GM12878 (cell line): Measurements from ENCODE around the gene SOCS1. TPM values are rescaled to one million over a fixed set of nuclear protein-coding genes. Genes with fewer than 3 reads are reported as not detected.
A peak's percentile ranks its signal among the peaks of the same experiment; 100 is the strongest.

ENCODE experiments used
- ATAC-seq: fragments of 200-7000 bp; cut with Tn5 transposase; 3 replicates; pipeline ENCODE4 v1.9.1; 2020; ENCODE audit warnings: mild to moderate bottlenecking, moderate library complexity
- BruUV-seq: library from RNA; stranded (reverse); fragments of 400-500 nt; replicated peaks from 2 replicates; lab custom pipeline; 2021; lab: Mats Ljungman, UMichigan
- CTCF ChIA-PET: fragments of 300-600 bp; sonication (Branson Sonifier 250); formaldehyde crosslinking; extraction: SDS; loops from one replicate; lab custom pipeline; 2021; ENCODE audit warnings: inconsistent platforms; lab: Yijun Ruan, JAX
- POLR2A ChIA-PET: fragments of 350-600 bp; formaldehyde crosslinking; extraction: SDS; loops from one replicate; lab custom pipeline; 2021; ENCODE audit warnings: inconsistent platforms; lab: Charles Lee
- RAD21 ChIA-PET: fragments of 300-600 bp; sonication (Branson Sonifier 250); formaldehyde crosslinking; loops from one replicate; lab custom pipeline; 2023; ENCODE audit warnings: antibody characterized with exemption; ENCODE audit not compliant: unreplicated experiment; lab: Charles Lee
- SMC1A ChIA-PET: fragments of 300-600 bp; sonication (Branson Sonifier 250); formaldehyde crosslinking; loops from one replicate; lab custom pipeline; 2023; ENCODE audit not compliant: unreplicated experiment, uncharacterized antibody; lab: Charles Lee
- DNase-seq: peaks from one replicate; pipeline ENCODE4 v3.0.0-alpha.2; 2011; ENCODE audit warnings: low read depth, low spot score
- FAIRE-seq: peaks from 3 replicates; lab custom pipeline; 2011; peaks lifted over from hg19 to GRCh38; lab: Jason Lieb, UNC
- H2AFZ ChIP-seq: 2 replicates; pipeline ENCODE4 v1.6.0; 2011; ENCODE audit warnings: low read depth, low read length, control low read depth; ENCODE audit not compliant: control insufficient read depth
- H3K27ac ChIP-seq: 2 replicates; pipeline ENCODE4 v1.5.1; 2011; ENCODE audit warnings: control low read depth; ENCODE audit not compliant: control insufficient read depth, insufficient read depth
- H3K27me3 ChIP-seq, 2 experiments: replicated peaks in 1 of 2; 2 replicates each; pipeline versions ENCODE4 v1.6.0 to v1.6.1; 2011; ENCODE audit warnings: low read length in 1 of 2; ENCODE audit not compliant: control insufficient read depth in 2 of 2, insufficient read depth in 2 of 2
- H3K36me3 ChIP-seq, 2 experiments: 2 replicates each; pipeline ENCODE4 v1.5.1; 2011; ENCODE audit warnings: low read length in 1 of 2; ENCODE audit not compliant: control insufficient read depth in 2 of 2, insufficient read depth in 2 of 2
- H3K4me1 ChIP-seq: 2 replicates; pipeline ENCODE4 v1.6.1; 2011; ENCODE audit warnings: mild to moderate bottlenecking, low read length, moderate library complexity, mixed read lengths; ENCODE audit not compliant: control insufficient read depth, insufficient read depth
- H3K4me2 ChIP-seq: 2 replicates; pipeline ENCODE4 v1.6.0; 2011; ENCODE audit warnings: control low read depth; ENCODE audit not compliant: control insufficient read depth, insufficient read depth
- H3K4me3 ChIP-seq: fragments of 200-600 bp; sonication (generic); 2 replicates; pipeline ENCODE4 v1.5.1; 2016
- H3K79me2 ChIP-seq: 2 replicates; pipeline ENCODE4 v1.6.0; 2011; ENCODE audit warnings: low read length; ENCODE audit not compliant: control insufficient read depth, insufficient read depth
- H3K9ac ChIP-seq: 2 replicates; pipeline ENCODE4 v1.8.0; 2011; ENCODE audit warnings: low read length, control low read depth, mixed read lengths; ENCODE audit not compliant: control insufficient read depth, insufficient read depth
- H3K9me3 ChIP-seq: replicated peaks from 3 replicates; pipeline ENCODE4 v1.5.1; 2011; ENCODE audit warnings: mild to moderate bottlenecking, low read length; ENCODE audit not compliant: control insufficient read depth, insufficient read depth
- H4K20me1 ChIP-seq: 2 replicates; pipeline ENCODE4 v1.6.0; 2011; ENCODE audit not compliant: control insufficient read depth, insufficient read depth
- ATF7 ChIP-seq: fragments of 450-650 bp; IDR thresholded peaks from 2 replicates; pipeline ENCODE4 v1.6.1; 2016; ENCODE audit warnings: low read depth, mild to moderate bottlenecking
- BACH1 ChIP-seq: fragments of 450-650 bp; IDR thresholded peaks from 2 replicates; pipeline ENCODE4 v1.6.1; 2017; ENCODE audit warnings: mild to moderate bottlenecking, borderline replicate concordance
- DPF2 ChIP-seq: fragments of 450-650 bp; IDR thresholded peaks from 2 replicates; pipeline ENCODE4 v1.6.1; 2017; ENCODE audit warnings: mild to moderate bottlenecking
- GATAD2B ChIP-seq: fragments of 450-650 bp; conservative IDR thresholded peaks from 2 replicates; pipeline ENCODE4 v1.6.1; 2017; ENCODE audit warnings: low read depth, mild to moderate bottlenecking, moderate library complexity
- IKZF1 ChIP-seq: fragments of 450-650 bp; conservative IDR thresholded peaks from 2 replicates; pipeline ENCODE4 v1.6.1; 2017; ENCODE audit warnings: antibody characterized with exemption, mild to moderate bottlenecking
- IKZF2 ChIP-seq, 2 experiments: fragments of 450-650 bp; IDR thresholded peaks; 2 replicates each; pipeline ENCODE4 v1.6.1; 2017; ENCODE audit warnings: mild to moderate bottlenecking in 2 of 2, moderate library complexity in 2 of 2
- MEF2B ChIP-seq: fragments of 450-650 bp; IDR thresholded peaks from 2 replicates; pipeline ENCODE4 v1.6.1; 2018; ENCODE audit warnings: mild to moderate bottlenecking, moderate library complexity; ENCODE audit not compliant: partially characterized antibody, poor library complexity, severe bottlenecking
- NR2F1 ChIP-seq: fragments of 450-650 bp; conservative IDR thresholded peaks from 2 replicates; pipeline ENCODE4 v1.6.1; 2017; ENCODE audit warnings: mild to moderate bottlenecking
- PML ChIP-seq: IDR thresholded peaks from 2 replicates; pipeline ENCODE4 v1.6.1; 2012; ENCODE audit warnings: low read length, inconsistent platforms
- SMAD1 ChIP-seq: fragments of 450-650 bp; IDR thresholded peaks from 2 replicates; pipeline ENCODE4 v1.6.1; 2018; ENCODE audit warnings: mild to moderate bottlenecking, low read depth; ENCODE audit not compliant: partially characterized antibody
- USF2 ChIP-seq: IDR thresholded peaks from 2 replicates; pipeline ENCODE4 v1.6.1; 2011; ENCODE audit warnings: low read depth, low read length, improper control_type of control experiment, borderline replicate concordance
- ZBTB11 ChIP-seq: fragments of 450-650 bp; formaldehyde crosslinking; IDR thresholded peaks from 2 replicates; pipeline ENCODE4 v1.5.0; 2022; ENCODE audit warnings: mild to moderate bottlenecking, missing genetic modification characterization
- ZNF687 ChIP-seq: fragments of 450-650 bp; IDR thresholded peaks from 2 replicates; pipeline ENCODE4 v1.6.1; 2017; ENCODE audit warnings: mild to moderate bottlenecking, moderate library complexity
- WGBS: methylation state at CpG from one replicate; pipeline ENCODE4 v1.1.6; 2016; ENCODE audit warnings: low lambda C conversion rate; ENCODE audit not compliant: insufficient replicate concordance, insufficient coverage; ENCODE audit errors: missing lambda C conversion rate; 5-methylcytosine and 5-hydroxymethylcytosine counted together
- in situ Hi-C: fragments of 300-500 bp; cut with MboI; formaldehyde crosslinking; loops from 9 replicates; pipeline ENCODE4 v1.14.3; 2018; ENCODE audit warnings: mixed read lengths
- intact Hi-C: fragments of 100-400 bp; cut with micrococcal nuclease; formaldehyde crosslinking; loops from one replicate; pipeline ENCODE4 v1.14.2; 2022; ENCODE audit not compliant: unreplicated experiment
- polyA plus RNA-seq, 11 experiments: library from polyadenylated mRNA; depleted of rRNA in 4 of 11; unstranded in 6 of 11; stranded (reverse) in 5 of 11; fragments of >200 nt; fragmentation: Nextera tagmentation in 4 of 11; fragmentation: Illumina TruSeq in 1 of 11; extraction: Ambion mirVana in 4 of 11; extraction: Trizol in 1 of 11; gene quantifications; 1 replicate in 1 of 11; 2 replicates in 10 of 11; pipeline versions ENCODE4 v1.2.1 to v1.2.3, GENCODE V29; 2011 to 2016; ENCODE audit warnings: inconsistent platforms in 2 of 11, missing spikeins in 2 of 11, low read depth in 1 of 11
- total RNA-seq, 4 experiments: library from RNA; depleted of rRNA in 3 of 4; stranded (reverse); fragments of >200 nt in 3 of 4; fragmentation: Illumina TruSeq in 1 of 4; extraction: Trizol in 1 of 4; gene quantifications; 2 replicates each; pipeline versions ENCODE4 v1.2.1 to v1.2.3, GENCODE V29; 2013 to 2021

Gene SOCS1
- total and polyA plus RNA-seq, 10 of the 15 experiments (the other 5 are each of a cell fraction or from before 2014, with no cell fraction given): 0.42 to 39.8 (median 11.2) TPM

GRCh38 chr16:11212798-11213196, 43.2 kb downstream of the SOCS1 start:
- H3K27me3 ChIP-seq: no peaks in the 10 kb centered on the region
- peak; percentile 75 for ATAC-seq
- BruUV-seq: no TSS peak
- intact Hi-C loops: no loop called here
- ChIA-PET SMC1A (interaction anchor here (0.9 to 1.7 kb wide), 4 partner anchors 9 to 29 kb away, joined by 3 to 5 read pairs (median 4); no protein-coding TSS in a partner anchor), POLR2A (interaction anchor here (1.2 to 1.9 kb wide), 5 partner anchors 8 to 229 kb away, joined by 3 to 8 read pairs (median 4); partner anchors contain the start of gene SOCS1), RAD21 (interaction anchor here (1.1 to 1.8 kb wide), 4 partner anchors 12 to 43 kb away, joined by 3 to 8 read pairs (median 5); partner anchors contain the start of gene SOCS1), CTCF (interaction anchor here (0.8 to 1.0 kb wide), 2 partner anchors 21 to 28 kb away, joined by 4 to 5 read pairs; no protein-coding TSS in a partner anchor)
- no peaks in the 10 kb centered on the region for H3K79me2 ChIP-seq
- no peaks in the 10 kb centered on the region for H4K20me1 ChIP-seq
- H3K4me1 ChIP-seq: peaks cover 28% of the 10 kb centered on the region
- no peak for DNase-seq
- no peak overlapping the region for H3K9ac ChIP-seq
- H3K9me3 ChIP-seq: peaks cover 12% of the 10 kb centered on the region
- 3% methylated on average over 16 of the region's 16 CpGs for WGBS
- H3K4me2 ChIP-seq: no peak overlapping the region
- no peaks in the 10 kb centered on the region for H3K36me3 ChIP-seq
- H3K4me3 ChIP-seq: no peak overlapping the region
- peak; percentile 68 for TF ChIP-seq IKZF1
- peak; percentile 20; the same call in 1 of the 2 replicates for TF ChIP-seq ZNF687
- TF ChIP-seq USF2: no peak
- no peak for TF ChIP-seq BACH1
- TF ChIP-seq ATF7: no peak
- TF ChIP-seq DPF2: peak; percentile 47; the same call in 1 of the 2 replicates
- TF ChIP-seq ZBTB11: no peak
- TF ChIP-seq NR2F1: 0 out of 2 replicates have a peak, but pooled peaks have one; percentile 20
- peak; percentile 53; the same call in 1 of the 2 replicates for TF ChIP-seq GATAD2B
- peak in 1 of 2 experiments; percentile 43; a peak in 1 of 4 replicates for TF ChIP-seq IKZF2 (IDR thresholded peaks at IDR 0.05)
- peak; percentile 75 for TF ChIP-seq MEF2B
- TF ChIP-seq SMAD1: no peak
- TF ChIP-seq PML: no peak
- in situ Hi-C loops: no loop called here
- H3K27ac ChIP-seq: no peak overlapping the region
- FAIRE-seq: peak; percentile 23
- H2AFZ ChIP-seq: peak overlapping the region; percentile 16
